ENCODE results near the gene SLC35C1. TPM values are rescaled to one million over a fixed set of nuclear protein-coding genes. Genes with fewer than 3 reads are reported as not detected.

The SLC35C1 gene
- total RNA-seq (2014; rRNA removed; shearing (Covaris generic)): 6.9 and 11.0 TPM in 2 replicates
- polyA plus RNA-seq (2016; fragmentation: Nextera tagmentation; extraction: Ambion mirVana): 6.8 and 7.7 TPM in 2 replicates
- long read RNA-seq, full-length matches to known transcripts: 4 of 5 reads
- long read RNA-seq, partial matches to known transcripts: 0 of 5 reads
- long read RNA-seq, other reads (novel, unspliced or antisense): 1 of 5 reads

GRCh38 chr11:45804761-45805304, at the start of gene SLC35C1:
TSS of gene SLC35C1 (plus strand) at chr11:45805149. CDS start at chr11:45805802, 653 bp downstream.
- no peaks in the 10 kb centered on the region for H4K20me1 ChIP-seq (replicated peaks; ENCODE audit: insufficient read depth)

More at GRCh38 chr11:45804761-45805304, at the start of gene SLC35C1:
- peaks cover 11% of the 10 kb centered on the region for H3K79me2 ChIP-seq (replicated peaks; ENCODE audit: insufficient read depth)
- peaks cover 16% of the 10 kb centered on the region for H3K4me1 Mint-ChIP-seq
- DNase-seq (ENCODE audit: low spot score): peak; percentile 99
- ATAC-seq: peak; percentile 83
- TF ChIP-seq STAT1 (IDR thresholded peaks at IDR 0.05; ENCODE audit: unreplicated experiment): no peak
- TF ChIP-seq POLR2AphosphoS5 (IDR thresholded peaks at IDR 0.05; ENCODE audit: low read depth): peak; percentile 65
- TF ChIP-seq CREB1 (CRISPR knock-in tag; IDR thresholded peaks at IDR 0.05; ENCODE audit: low read depth): peak; percentile 46; the same call in 1 of the 2 replicates
- no peak for TF ChIP-seq JUNB (IDR thresholded peaks at IDR 0.05; ENCODE audit: unreplicated experiment)
- TF ChIP-seq, protein P1, sequence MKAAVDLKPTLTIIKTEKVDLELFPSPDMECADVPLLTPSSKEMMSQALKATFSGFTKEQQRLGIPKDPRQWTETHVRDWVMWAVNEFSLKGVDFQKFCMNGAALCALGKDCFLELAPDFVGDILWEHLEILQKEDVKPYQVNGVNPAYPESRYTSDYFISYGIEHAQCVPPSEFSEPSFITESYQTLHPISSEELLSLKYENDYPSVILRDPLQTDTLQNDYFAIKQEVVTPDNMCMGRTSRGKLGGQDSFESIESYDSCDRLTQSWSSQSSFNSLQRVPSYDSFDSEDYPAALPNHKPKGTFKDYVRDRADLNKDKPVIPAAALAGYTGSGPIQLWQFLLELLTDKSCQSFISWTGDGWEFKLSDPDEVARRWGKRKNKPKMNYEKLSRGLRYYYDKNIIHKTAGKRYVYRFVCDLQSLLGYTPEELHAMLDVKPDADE (IDR thresholded peaks at IDR 0.05): 0 out of 2 replicates have a peak, but pooled peaks have one; percentile 29
- TF ChIP-seq ZNF114 (CRISPR knock-in tag; IDR thresholded peaks at IDR 0.05): no peak
- no peak for TF ChIP-seq NANOG (IDR thresholded peaks at IDR 0.05; ENCODE audit: borderline replicate concordance)
- TF ChIP-seq, protein P2, sequence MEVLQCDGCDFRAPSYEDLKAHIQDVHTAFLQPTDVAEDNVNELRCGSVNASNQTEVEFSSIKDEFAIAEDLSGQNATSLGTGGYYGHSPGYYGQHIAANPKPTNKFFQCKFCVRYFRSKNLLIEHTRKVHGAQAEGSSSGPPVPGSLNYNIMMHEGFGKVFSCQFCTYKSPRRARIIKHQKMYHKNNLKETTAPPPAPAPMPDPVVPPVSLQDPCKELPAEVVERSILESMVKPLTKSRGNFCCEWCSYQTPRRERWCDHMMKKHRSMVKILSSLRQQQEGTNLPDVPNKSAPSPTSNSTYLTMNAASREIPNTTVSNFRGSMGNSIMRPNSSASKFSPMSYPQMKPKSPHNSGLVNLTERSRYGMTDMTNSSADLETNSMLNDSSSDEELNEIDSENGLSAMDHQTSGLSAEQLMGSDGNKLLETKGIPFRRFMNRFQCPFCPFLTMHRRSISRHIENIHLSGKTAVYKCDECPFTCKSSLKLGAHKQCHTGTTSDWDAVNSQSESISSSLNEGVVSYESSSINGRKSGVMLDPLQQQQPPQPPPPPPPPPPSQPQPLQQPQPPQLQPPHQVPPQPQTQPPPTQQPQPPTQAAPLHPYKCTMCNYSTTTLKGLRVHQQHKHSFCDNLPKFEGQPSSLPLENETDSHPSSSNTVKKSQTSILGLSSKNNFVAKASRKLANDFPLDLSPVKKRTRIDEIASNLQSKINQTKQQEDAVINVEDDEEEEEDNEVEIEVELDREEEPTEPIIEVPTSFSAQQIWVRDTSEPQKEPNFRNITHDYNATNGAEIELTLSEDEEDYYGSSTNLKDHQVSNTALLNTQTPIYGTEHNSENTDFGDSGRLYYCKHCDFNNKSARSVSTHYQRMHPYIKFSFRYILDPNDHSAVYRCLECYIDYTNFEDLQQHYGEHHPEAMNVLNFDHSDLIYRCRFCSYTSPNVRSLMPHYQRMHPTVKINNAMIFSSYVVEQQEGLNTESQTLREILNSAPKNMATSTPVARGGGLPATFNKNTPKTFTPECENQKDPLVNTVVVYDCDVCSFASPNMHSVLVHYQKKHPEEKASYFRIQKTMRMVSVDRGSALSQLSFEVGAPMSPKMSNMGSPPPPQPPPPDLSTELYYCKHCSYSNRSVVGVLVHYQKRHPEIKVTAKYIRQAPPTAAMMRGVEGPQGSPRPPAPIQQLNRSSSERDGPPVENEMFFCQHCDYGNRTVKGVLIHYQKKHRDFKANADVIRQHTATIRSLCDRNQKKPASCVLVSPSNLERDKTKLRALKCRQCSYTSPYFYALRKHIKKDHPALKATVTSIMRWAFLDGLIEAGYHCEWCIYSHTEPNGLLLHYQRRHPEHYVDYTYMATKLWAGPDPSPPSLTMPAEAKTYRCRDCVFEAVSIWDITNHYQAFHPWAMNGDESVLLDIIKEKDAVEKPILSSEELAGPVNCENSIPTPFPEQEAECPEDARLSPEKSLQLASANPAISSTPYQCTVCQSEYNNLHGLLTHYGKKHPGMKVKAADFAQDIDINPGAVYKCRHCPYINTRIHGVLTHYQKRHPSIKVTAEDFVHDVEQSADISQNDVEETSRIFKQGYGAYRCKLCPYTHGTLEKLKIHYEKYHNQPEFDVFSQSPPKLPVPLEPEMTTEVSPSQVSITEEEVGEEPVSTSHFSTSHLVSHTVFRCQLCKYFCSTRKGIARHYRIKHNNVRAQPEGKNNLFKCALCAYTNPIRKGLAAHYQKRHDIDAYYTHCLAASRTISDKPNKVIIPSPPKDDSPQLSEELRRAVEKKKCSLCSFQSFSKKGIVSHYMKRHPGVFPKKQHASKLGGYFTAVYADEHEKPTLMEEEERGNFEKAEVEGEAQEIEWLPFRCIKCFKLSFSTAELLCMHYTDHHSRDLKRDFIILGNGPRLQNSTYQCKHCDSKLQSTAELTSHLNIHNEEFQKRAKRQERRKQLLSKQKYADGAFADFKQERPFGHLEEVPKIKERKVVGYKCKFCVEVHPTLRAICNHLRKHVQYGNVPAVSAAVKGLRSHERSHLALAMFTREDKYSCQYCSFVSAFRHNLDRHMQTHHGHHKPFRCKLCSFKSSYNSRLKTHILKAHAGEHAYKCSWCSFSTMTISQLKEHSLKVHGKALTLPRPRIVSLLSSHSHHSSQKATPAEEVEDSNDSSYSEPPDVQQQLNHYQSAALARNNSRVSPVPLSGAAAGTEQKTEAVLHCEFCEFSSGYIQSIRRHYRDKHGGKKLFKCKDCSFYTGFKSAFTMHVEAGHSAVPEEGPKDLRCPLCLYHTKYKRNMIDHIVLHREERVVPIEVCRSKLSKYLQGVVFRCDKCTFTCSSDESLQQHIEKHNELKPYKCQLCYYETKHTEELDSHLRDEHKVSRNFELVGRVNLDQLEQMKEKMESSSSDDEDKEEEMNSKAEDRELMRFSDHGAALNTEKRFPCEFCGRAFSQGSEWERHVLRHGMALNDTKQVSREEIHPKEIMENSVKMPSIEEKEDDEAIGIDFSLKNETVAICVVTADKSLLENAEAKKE (CRISPR knock-in tag; IDR thresholded peaks at IDR 0.05): no peak
- TF ChIP-seq ZNF331 (CRISPR knock-in tag; IDR thresholded peaks at IDR 0.05; ENCODE audit: low read depth): no peak
- TF ChIP-seq, protein P3, sequence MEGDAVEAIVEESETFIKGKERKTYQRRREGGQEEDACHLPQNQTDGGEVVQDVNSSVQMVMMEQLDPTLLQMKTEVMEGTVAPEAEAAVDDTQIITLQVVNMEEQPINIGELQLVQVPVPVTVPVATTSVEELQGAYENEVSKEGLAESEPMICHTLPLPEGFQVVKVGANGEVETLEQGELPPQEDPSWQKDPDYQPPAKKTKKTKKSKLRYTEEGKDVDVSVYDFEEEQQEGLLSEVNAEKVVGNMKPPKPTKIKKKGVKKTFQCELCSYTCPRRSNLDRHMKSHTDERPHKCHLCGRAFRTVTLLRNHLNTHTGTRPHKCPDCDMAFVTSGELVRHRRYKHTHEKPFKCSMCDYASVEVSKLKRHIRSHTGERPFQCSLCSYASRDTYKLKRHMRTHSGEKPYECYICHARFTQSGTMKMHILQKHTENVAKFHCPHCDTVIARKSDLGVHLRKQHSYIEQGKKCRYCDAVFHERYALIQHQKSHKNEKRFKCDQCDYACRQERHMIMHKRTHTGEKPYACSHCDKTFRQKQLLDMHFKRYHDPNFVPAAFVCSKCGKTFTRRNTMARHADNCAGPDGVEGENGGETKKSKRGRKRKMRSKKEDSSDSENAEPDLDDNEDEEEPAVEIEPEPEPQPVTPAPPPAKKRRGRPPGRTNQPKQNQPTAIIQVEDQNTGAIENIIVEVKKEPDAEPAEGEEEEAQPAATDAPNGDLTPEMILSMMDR (conservative IDR thresholded peaks at IDR 0.05; ENCODE audit: low read depth in 2 of 2): 0 out of 4 replicates have a peak, but pooled peaks of 1 of the 2 experiments have one; percentile 5
- TF ChIP-seq, protein P4, sequence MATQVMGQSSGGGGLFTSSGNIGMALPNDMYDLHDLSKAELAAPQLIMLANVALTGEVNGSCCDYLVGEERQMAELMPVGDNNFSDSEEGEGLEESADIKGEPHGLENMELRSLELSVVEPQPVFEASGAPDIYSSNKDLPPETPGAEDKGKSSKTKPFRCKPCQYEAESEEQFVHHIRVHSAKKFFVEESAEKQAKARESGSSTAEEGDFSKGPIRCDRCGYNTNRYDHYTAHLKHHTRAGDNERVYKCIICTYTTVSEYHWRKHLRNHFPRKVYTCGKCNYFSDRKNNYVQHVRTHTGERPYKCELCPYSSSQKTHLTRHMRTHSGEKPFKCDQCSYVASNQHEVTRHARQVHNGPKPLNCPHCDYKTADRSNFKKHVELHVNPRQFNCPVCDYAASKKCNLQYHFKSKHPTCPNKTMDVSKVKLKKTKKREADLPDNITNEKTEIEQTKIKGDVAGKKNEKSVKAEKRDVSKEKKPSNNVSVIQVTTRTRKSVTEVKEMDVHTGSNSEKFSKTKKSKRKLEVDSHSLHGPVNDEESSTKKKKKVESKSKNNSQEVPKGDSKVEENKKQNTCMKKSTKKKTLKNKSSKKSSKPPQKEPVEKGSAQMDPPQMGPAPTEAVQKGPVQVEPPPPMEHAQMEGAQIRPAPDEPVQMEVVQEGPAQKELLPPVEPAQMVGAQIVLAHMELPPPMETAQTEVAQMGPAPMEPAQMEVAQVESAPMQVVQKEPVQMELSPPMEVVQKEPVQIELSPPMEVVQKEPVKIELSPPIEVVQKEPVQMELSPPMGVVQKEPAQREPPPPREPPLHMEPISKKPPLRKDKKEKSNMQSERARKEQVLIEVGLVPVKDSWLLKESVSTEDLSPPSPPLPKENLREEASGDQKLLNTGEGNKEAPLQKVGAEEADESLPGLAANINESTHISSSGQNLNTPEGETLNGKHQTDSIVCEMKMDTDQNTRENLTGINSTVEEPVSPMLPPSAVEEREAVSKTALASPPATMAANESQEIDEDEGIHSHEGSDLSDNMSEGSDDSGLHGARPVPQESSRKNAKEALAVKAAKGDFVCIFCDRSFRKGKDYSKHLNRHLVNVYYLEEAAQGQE (IDR thresholded peaks at IDR 0.05; ENCODE audit: unreplicated experiment): no peak
- TF ChIP-seq EZH2phosphoT487 (IDR thresholded peaks at IDR 0.05; ENCODE audit: unreplicated experiment): no peak
- TF ChIP-seq EZH2 (IDR thresholded peaks at IDR 0.05; ENCODE audit: low read depth, unreplicated experiment): no peak
- no peaks in the 10 kb centered on the region; the same call in 2 of the 3 replicates for H3K9me3 Mint-ChIP-seq
- H3K27me3 ChIP-seq (ENCODE audit: insufficient read depth): peaks cover 18% of the 10 kb centered on the region
- H3K4me1 ChIP-seq (ENCODE audit: insufficient read depth): peaks cover 3% of the 10 kb centered on the region; the same call in 1 of the 2 replicates
- H3K4me3 ChIP-seq: peak within 1 kb of the TSS; percentile 90
- H3K27me3 Mint-ChIP-seq (ENCODE audit: insufficient read depth, low read depth, poor library complexity): peaks cover 35% of the 10 kb centered on the region
- H3K4me3 Mint-ChIP-seq: peak within 1 kb of the TSS; percentile 87
- peak within 1 kb of the TSS; percentile 100 for H2AFZ ChIP-seq
- H3K36me3 Mint-ChIP-seq (ENCODE audit: low read depth): peaks cover 4% of the 10 kb centered on the region; the same call in 1 of the 3 replicates
- peak within 1 kb of the TSS; percentile 98 for H3K4me2 ChIP-seq
- no peaks in the 10 kb centered on the region for H3K9me2 ChIP-seq (ENCODE audit: insufficient read depth)
- H3K36me3 ChIP-seq (ENCODE audit: insufficient read depth): no peaks in the 10 kb centered on the region
- no peak within 1 kb of the TSS for H3K27ac Mint-ChIP-seq
- no peak within 1 kb of the TSS for H3K27ac ChIP-seq (ENCODE audit: low read depth)
- H3F3A ChIP-seq (replicated peaks; ENCODE audit: low read depth): no peaks in the 10 kb centered on the region
